HG02970 (cell line): ENCODE results near the gene DROSHA.
"Not testable (repeated sequence)": the region's sequence is repeated elsewhere in the genome, so short reads cannot be mapped to it uniquely, and the experiment has no call there.

Experiments used
- ATAC-seq: cut with Tn5 transposase; IDR thresholded peaks from one replicate; pipeline ENCODE4 v1.9.1; 2021; ENCODE audit warnings: mild to moderate bottlenecking, moderate library complexity, moderate number of reproducible peaks; ENCODE audit not compliant: unreplicated experiment, low FRiP score

The DROSHA gene

GRCh38 chr5:31385774-31386537 is 145.9 kb downstream of the DROSHA start:
- ATAC-seq = no peak

GRCh38 chr5:31383734-31384133 is 148.2 kb downstream of the DROSHA start:
- no peak for ATAC-seq

GRCh38 chr5:31382051-31382878 is 149.6 kb downstream of the DROSHA start:
- ATAC-seq = no peak

- no peak for ATAC-seq
These were observed 150.6 kb downstream of the DROSHA start for GRCh38 chr5:31381299-31381698.

- ATAC-seq = no peak
These were observed 151.8 kb downstream of the DROSHA start for GRCh38 chr5:31380049-31380448.

GRCh38 chr5:31378838-31379237 is 153.1 kb downstream of the DROSHA start:
- no peak for ATAC-seq

GRCh38 chr5:31378136-31378535 is 153.8 kb downstream of the DROSHA start:
- ATAC-seq = no peak

- no peak for ATAC-seq
These were observed 154.5 kb downstream of the DROSHA start for GRCh38 chr5:31377274-31377946.

GRCh38 chr5:31375999-31376720 is 155.7 kb downstream of the DROSHA start:
- no peak for ATAC-seq

GRCh38 chr5:31372124-31372523 is 159.8 kb downstream of the DROSHA start:
- no peak for ATAC-seq

GRCh38 chr5:31366941-31367340 is 165.0 kb downstream of the DROSHA start:
- ATAC-seq = no peak

- no peak for ATAC-seq
These were observed 166.1 kb downstream of the DROSHA start for GRCh38 chr5:31365776-31366175.

GRCh38 chr5:31364881-31365636 is 166.8 kb downstream of the DROSHA start:
- ATAC-seq = no peak

- no peak for ATAC-seq
These were observed 168.8 kb downstream of the DROSHA start for GRCh38 chr5:31362931-31363568.

GRCh38 chr5:31362529-31362900 is 169.4 kb downstream of the DROSHA start:
- ATAC-seq = no peak

- ATAC-seq = not testable (repeated sequence)
These were observed 170.0 kb downstream of the DROSHA start for GRCh38 chr5:31361704-31362528.

GRCh38 chr5:31361234-31361633 is 170.7 kb downstream of the DROSHA start:
- no peak for ATAC-seq

- ATAC-seq = no peak
These were observed 172.1 kb downstream of the DROSHA start for GRCh38 chr5:31359839-31360238.

- ATAC-seq = no peak
These were observed 174.9 kb downstream of the DROSHA start for GRCh38 chr5:31357038-31357437.
